ENCODE measurements around the gene KCNMA1.
A peak's percentile ranks its signal among the peaks of the same experiment; 100 is the strongest.

Gene KCNMA1

DNA sequence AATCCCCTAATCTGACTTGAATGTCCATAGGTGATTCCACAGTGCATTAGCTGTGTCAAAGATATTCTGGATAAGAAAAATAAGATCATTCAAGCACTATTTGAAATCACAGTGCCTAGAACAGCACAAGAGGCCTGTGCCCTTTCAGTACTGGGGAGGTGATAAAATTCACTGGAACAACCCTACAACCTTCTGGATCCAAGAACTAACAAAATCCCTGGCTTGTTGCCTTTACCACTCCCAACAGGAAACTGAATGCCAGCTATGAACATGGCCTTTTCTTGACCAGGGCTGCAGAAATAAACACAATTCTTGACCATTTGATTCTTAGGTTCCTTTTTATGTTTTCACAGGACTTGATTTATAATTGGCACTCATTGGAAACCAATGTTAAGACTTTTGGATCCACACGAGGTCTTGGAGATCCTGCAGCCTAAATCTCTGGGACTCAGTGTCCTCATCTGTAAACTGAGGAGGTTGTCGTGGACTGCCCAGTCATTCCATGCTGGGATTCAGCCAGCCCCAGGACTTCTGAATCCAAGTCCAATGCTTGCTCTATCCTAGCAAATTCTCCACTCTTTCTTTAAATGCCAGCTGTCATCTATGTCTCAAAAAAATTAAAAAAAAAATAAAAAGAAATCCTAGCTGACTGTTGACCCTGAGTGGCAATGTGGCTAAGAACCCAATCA lies 624.7 kb downstream of the KCNMA1 start:
- DNase-seq (ENCODE audit: low read depth) = no peak

DNA sequence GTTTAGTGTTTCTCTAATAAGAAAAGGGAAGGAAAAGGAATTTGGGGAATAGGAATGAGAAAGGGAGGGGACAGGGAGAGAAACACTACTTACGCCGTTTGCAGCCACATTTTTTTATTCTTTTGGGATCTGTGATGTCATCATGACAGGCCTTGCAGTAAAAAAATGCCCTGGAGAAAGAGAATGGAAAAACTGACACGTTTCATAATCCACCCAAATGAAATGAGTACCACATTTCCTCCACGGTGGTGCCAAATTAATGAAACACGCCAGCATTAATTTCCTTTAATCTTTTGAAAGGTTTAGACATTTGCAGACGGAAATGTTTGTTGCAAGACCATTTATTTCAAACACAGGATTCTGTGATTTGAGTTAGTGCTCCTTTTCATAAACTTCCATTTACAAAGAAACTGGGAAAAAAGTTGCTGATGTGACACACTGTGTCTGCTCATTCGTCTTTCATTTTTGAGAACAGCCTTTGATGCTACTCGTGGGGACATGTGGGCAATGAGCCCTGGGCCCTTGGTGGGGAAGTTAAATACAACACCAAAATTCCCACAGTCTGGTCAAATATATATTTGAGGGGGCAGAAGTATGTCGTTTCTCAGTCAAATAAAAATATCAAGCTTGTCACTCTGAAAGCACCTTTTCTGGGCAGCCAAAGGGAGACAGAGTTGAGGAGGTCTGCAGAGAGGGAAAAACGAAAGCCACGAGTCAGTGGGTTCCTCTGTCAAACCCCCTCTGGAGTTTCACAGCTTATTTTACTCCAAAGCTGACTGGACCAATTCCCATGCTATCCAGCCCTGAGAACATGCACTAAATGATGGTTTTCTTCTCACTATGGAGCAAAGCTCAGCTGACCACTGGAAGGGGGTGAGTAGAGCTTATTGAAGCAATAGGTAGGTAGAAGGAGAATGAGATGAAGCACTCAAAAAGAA lies 625.5 kb downstream of the KCNMA1 start:
- DNase-seq (ENCODE audit: low read depth) = no peak

DNA sequence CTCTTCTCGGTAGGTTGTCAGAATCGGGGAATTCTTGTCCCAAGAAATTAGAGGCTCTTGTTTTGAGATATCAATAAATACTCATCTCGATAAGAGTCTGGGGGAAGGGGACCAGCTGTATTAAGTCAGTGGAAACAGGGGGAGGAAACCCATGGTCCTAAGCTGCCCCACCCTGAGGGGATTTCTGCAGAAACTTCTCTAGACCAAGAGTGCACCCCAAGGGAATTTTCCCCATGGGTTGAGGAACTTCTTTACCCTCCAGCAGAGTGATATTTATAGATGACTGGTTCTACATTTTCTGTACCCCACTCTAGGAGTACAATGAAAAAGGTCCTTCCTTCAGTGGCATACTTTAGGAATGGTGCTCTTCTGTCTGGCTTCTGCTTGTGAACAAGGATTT lies 627.2 kb downstream of the KCNMA1 start:
- DNase-seq (ENCODE audit: low read depth) = no peak

DNA sequence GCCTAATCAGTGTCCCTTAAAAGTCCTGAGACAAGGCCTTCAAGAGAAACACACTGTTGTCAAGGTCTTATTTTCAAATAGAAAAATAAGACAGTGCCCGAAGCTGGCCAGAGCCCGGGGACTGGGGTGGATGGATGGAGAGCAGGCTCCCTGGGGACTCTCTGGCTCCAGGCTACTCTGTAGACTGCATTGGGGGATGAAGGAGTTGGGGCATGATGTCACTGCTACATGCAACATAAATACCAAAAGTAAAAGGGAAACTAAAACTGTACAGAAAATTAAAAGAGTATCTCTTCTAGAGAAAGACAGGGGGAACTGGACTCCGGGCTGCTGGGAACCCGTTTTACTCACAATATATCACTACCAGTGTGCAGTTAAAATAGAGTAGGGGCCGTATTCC lies 629.8 kb downstream of the KCNMA1 start:
- no peak for DNase-seq (ENCODE audit: low read depth)

DNA sequence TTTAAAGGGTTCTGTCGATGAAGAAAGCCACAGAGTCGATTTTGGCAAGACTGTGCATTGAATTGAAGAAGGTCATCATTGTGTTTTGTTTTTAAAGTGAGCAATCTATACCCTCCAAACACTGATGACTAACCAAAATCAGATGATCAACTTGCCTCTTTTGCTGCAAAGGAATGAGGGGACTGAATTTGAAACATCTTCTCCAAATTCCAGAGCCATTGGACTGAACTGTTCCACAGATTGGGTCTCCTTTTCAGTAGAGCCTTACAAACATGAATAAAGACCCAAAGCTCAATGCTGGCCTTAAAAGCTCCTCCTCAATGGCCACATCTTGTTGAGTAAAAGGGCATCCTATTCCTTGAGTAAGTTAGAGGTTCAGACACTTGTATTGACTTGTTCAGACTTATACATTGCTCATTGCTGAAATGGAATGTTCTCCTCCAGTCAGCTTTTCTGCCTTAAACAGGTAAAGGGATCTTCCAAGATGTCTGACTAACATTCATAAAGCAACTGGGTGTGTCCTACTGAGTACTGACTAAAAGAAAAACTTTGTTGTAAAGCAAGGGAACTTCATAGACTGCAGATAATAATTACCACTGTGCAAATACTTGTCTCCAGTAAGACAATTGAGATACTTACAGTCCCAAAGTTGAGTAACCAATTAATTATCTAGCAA lies 630.6 kb downstream of the KCNMA1 start:
- no peak for DNase-seq (ENCODE audit: low read depth)

DNA sequence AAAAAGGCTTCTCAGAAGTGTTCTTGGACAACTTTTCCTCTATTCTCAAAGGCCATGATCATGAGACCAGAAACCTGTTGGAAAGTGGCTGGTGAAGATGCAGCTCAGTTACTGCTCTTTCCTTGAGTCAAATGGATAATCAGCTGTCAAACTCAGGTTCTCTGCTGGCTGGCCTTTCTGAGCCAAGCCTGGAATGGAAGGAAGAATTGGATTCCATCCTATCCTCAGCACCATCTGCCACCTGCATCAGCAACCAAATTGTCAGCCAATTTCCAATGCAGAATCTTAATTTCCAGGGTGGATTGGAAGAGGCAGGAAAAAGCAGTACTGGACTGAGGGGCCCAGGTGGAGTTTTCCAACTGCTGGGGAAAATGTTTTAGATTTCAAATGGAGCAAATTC lies 631.7 kb downstream of the KCNMA1 start:
- DNase-seq (ENCODE audit: low read depth) = no peak

DNA sequence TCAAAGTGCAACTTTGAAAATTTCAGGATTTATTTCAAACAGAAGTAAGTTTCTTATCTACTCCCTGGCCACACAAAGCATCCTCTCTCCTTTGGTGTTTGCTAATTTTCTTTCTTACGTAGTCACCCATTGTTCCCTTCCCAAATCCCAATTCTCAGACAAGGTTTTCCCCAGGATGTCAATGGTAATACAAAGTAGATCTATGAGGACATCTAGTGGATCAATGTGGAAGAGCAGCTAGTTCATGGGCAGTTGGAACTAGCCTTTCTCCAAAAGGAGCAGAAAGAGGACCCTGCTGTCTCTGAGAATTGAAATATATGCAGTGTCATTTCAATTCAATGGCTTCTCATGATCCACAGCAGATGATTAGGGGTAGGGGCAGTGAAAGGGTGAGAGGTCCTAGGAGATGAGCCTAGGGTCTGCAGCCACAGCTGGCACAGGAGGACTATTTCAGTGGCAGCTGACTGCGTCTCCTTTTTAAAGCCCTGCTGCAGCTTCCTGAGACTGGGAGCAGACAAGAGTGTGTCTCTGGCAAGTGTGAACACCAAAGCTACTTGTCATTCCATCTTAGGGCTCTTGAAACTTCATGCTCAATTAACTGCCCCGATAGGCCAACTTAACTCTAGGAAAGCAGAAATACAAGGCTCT lies 632.6 kb downstream of the KCNMA1 start:
- no peak for DNase-seq (ENCODE audit: low read depth)

DNA sequence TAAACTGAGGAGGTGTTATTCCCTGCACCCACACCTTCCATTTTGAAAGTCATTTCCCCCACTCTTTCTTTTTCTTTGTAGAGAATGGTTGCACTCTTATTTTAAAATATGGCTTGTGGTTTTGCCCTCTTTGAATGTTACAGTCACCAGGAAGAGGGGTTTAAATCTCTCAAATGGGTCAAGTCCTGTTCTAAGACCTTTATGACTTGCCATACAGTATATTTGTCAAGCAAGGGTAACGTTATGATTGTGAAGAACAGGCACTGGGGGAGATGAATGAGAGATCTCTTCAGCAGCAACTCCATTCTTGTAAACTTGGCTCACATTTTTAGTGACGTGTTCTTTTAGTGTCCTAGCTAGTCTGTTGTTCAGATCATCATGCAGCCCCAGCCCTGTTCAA lies 634.7 kb downstream of the KCNMA1 start:
- DNase-seq (ENCODE audit: low read depth) = no peak

DNA sequence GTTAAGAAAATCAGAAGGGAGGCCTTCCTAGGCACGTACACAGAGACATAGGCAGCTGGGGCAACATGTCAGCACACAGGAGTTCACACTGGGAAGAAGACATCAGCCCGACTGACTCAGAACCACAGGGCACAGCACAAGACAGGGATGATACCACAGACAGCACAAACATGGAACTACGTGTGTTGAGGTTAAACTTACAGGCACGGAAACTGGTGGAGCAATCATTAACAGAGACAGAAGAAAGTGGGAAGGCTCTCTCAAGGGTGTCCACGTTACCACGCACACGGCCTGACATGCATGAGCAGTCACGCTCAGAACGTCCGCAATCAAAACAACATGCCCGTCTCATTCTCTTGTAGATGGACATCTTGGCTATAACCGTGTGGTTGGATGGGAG lies 636.4 kb downstream of the KCNMA1 start:
- no peak for DNase-seq (ENCODE audit: low read depth)

DNA sequence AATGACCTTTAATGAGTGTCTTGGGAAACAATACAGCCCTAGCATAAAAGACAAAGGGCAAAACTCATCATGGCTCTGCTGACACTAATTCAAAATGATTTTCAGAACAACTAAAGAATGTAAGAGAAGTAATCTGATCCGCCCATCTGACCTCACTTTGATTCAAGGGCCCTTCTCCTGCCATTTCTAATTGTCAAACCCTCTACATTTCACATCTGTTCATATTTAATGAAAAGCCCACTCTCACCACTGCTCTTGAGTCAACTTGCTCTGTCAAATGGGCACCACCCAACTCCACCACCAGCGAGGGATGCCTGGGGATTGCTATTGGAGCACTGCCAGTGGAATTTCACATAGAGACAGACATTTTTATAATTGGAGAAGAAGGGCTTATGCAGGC lies 639.2 kb downstream of the KCNMA1 start:
- no peak for DNase-seq (ENCODE audit: low read depth)

DNA sequence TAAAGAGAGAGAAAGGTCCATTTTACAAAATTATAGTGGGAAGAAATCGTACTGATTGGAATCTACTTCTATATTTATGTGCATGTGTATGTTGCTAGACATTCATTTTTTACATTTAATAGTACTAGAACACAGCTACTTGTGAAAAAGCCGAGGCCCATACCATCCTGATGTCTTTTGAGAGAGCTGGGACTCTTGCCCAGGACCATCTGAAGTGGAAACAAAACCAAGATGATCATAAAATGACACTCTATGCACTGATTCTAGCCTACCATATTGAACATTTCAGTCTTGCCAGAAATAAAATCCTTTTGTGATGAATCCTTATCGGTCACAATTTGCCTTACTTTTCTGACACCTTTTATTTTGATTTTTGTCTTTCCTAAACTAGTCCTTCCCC lies 640.0 kb downstream of the KCNMA1 start:
- DNase-seq (ENCODE audit: low read depth) = no peak

DNA sequence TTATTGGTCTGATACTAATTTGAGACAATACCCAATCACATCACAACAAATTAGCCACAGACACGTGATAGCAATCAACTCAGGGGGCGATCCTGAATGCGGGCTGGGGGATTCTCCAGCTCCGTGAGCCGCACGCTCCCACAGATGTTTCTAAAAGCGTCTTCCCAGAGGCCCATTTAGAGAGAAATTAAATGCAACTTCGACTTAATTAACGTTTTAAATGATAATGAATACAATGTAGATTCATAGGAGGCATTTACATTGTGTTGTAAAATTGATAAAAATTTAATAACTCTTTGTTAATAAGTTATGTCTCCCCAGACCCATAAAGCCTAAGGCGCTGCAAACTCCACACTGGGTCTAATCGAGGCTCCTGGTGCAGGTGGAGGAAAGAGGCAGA lies 642.6 kb downstream of the KCNMA1 start:
- DNase-seq (ENCODE audit: low read depth) = no peak

DNA sequence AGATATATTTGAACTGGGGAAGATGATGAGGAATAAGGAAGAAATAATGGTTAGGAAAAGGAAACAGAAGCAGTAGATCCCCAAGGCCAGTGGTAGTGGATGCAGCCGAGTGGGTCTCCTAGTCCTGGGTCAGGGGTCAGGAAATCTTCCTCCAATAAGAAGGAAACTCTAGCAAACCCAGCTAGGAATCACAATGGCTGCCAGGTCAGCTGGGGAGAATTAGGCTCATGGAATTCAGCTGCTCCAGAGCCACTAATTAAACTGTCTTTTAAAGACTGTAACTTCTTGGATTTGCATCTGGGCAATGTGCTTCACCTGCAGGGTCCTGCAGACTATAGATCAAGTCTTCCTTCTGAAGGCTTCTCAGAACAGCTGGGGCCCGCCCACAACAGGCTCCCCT lies 644.4 kb downstream of the KCNMA1 start:
- DNase-seq (ENCODE audit: low read depth) = no peak

DNA sequence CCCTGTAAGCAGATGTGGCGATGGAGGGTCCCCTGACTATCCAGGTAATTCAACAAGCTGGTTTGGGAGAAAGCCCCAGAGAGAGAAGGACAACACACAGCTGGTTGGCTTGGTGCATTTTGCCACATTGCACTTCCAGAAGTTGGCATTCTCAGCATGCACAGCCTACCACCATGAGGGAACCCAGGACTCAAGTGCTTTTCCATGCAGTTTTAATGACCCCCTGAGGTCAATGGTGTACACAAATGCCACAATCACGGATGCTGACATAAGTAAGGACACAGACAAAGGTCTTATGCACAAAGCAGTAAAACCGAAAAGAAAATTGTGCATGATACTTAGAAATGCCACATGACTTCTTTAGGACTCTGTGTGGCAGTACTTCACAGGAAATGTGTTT lies 645.1 kb downstream of the KCNMA1 start:
- no peak for DNase-seq (ENCODE audit: low read depth)

DNA sequence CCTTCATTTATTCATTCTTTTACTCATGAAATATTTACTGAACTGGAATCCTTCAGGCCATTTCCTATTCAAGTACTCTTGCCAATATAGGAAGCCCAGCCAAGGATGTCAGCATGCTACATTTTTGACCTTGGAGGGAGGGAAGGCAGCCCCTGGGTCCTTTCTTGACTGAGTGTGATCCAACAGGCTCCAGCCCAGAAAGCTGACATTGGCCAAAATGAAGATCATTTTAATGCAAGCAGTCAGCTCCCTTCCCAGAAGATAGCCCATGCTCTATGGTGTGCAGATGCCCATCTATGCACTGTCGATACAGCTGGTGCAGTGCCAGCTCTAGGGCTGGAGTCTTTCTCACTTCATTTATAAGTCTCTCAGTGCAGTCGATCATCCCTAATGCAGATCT lies 646.0 kb downstream of the KCNMA1 start:
- no peak for DNase-seq (ENCODE audit: low read depth)

DNA sequence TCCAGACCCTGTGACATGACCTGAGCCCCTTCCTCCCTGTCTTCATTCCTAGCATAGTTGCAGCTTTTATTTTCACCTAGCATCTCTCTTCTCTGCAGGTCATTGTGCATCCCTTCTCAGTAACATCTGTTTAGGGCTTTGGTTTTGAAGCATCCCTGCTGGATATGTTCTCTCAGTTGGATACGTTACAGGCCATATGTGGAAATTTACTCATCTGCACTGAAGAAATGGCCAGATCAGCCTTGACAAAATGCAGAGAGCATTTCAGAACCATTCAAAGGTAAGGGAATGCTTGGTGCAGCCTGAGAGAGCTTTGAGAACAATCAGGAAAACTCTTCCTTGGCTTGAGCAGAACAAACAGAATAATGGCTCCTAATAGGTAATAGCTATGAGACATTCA lies 647.0 kb downstream of the KCNMA1 start:
- no peak for DNase-seq (ENCODE audit: low read depth)

DNA sequence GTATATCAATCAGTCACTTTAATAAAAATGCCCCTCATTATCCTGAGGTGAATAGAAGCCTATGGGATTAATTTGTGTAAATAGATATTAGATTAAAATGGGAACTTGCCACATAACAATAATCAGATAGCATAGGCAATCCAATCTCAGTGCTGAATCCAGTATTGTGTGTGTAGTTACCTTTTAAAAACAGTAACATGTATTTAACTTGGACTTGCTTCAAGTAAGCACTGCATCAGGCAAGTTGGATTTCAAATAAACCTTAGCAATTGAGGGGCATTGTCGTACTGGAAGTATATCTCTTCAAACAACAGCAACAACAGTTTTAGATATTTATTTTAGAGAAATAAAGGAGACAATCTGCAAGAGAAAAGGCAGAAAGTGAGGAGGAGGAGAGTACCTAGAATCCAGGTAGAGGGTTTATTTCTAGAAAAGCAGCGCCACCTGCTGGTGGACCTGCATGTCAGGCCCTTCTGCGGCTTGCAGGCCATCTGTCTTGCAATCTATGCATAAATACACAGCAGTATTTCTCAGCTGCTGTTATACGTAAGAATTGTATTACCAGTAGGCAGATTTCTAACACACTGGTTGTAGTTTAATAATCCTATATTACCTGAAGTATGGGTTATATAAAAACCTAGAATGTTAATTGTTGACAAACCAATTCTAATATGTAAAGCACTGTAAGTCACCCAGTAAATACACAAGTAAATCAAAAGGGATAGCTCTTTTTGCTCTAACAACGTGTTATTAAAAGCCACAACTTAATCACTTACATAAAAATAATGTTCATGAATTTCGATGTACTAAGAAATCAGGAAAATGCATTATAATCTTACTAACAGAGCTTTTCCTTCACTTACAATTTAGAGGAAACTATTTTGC lies 652.8 kb downstream of the KCNMA1 start:
- DNase-seq (ENCODE audit: low read depth) = peak; percentile 27

DNA sequence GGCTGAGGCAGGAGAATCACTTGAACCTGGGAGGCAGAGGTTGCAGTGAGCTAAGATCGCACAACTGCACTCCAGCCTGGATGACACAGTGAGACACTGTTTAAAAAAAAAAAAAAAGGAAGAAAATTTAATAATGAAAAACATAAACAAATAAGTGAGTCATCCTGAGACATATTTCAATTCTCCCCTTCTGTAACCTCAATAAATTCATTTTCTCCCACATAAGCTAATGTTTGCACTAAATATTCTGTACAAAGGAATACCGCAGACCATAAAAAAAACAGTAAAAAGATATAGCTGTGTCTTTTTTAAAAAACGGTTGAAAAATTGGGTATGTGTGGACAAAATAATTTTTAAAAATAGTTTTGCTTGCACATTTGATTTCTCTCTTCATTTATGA lies 654.0 kb downstream of the KCNMA1 start:
- no peak for DNase-seq (ENCODE audit: low read depth)

DNA sequence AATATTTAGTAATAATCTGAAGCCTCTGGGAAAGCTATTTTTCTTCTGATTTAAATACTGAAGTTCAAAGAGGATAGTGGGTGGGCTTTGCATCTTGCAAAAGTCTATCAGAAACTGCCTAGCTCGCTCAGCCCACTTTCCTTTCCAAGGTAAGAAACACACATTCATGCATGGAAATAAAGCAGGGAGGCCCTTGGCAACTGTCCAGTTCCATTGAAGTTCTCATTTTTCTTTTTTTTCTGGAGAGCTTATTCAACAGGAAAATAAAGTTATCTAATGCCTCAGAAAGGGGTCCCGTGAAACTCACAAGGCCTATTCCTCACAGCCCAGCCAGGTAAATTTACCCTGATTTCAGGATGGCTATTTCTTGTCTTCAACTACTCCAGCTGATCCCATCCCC lies 654.9 kb downstream of the KCNMA1 start:
- DNase-seq (ENCODE audit: low read depth) = no peak

DNA sequence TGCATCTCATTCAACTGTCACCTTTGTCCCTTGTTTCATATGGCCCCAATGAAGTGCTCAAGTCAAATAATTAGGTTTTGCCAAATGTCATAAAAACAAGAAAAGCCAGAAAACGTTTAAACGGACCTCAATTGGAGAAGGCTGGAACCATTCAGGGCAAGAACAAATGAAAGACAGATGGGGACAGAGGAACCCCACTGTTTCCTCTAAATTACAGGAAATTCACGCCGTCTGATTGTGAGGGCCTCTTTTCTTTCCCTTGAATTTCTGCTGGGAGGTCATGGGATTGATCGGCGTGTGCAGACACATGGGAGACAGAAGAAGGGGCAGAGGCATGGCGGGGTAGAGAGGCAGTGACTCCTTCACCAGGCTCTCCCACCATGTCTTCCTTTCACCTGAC lies 656.4 kb downstream of the KCNMA1 start:
- DNase-seq (ENCODE audit: low read depth) = no peak

DNA sequence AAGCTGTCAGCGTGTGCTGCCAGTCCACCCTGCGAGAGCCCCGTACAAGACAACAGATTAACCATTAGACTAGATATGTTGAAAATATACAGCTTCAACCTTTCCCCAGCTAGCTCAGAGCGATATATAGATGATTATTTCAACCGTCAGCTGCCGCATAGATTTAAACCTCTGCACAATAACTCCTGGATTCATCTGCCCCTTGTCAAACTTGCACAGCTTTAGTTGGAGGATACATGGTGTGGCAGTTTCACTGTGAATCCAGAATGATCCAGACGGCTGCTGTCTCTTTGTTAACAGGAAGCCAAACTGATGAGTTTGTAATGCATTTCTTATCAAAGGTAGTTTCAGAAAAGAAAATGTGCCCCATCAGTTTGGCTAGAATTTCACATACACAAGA lies 659.7 kb downstream of the KCNMA1 start:
- no peak for DNase-seq (ENCODE audit: low read depth)

DNA sequence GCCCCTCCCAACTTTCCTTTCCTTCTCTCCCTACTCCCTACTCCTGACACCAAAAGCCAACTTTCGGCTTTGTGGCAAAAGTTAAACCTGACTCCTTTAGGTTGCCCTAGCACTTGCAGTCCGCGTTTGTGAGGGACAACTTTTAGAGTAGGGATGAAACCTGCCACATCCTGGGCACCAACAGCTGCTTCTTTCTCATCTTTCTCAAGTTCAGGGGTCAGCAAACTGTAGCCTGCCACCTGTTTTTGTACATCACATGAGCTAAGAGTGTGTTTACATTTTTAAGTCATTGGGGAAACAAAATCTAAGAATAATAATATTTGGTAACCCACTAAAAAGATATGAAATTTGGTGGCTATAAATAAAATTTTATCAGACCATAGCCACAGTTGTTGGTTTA lies 660.6 kb downstream of the KCNMA1 start:
- DNase-seq (ENCODE audit: low read depth) = no peak

All from stimulated activated CD8-positive, alpha-beta memory T cell treated with anti-CD3 and anti-CD28 coated beads, Interleukin-12 subunit alpha, Interleukin-12 subunit beta, amount 100 ng/mL, for 1 hour (primary cell).